GM21825 (cell line): ENCODE data around the gene DOP1A.

Experiments
- ATAC-seq: cut with Tn5 transposase; IDR thresholded peaks from one replicate; pipeline ENCODE4 v1.9.1; 2021; ENCODE audit warnings: mild to moderate bottlenecking, moderate library complexity; ENCODE audit not compliant: unreplicated experiment

Gene DOP1A

DNA sequence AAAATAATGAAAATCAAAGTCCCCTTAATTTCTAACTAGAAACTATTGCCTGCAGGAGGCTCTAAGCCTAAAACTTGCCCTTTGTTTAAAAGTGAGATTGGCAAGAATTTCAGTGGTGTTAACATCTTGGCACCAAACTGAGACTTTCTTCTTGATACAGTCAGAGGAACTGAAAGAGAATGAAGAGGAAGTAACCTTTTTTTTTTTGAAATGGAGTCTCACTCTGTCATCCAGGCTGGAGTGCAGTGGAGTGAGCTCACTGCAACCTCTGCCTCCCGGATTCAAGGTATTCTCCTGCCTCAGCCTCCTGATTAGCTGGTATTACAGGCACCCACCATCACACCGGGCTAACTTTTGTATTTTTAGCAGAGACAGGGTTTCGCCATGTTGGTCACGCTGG lies 3.6 kb downstream of the DOP1A start:
- peak; percentile 49 for ATAC-seq

- no peak for ATAC-seq
Measured at GRCh38 chr6:83071707-83072106, 4.2 kb downstream of the DOP1A start.

GRCh38 chr6:83072726-83073125 lies 5.3 kb downstream of the DOP1A start:
- no peak for ATAC-seq

DNA sequence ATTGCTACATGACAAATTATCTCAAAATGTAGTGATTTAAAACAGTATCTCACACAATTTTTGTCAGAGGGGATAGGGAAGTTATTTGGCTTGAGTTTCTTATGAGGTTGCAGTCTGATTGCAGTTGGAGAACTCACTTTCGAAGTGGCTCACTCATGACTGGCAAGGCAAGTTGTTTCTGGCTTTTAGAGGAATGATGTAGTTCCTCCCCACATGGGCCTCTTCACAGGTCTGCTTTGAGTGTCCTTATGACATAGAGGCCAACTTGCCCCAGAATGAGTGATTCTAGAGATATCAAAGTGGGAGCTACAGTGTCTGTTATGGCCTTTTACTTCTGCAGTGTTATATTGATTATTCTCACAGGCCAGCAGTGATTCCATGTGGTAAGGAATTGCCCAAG lies 6.1 kb downstream of the DOP1A start:
- no peak for ATAC-seq

GRCh38 chr6:83083476-83083875 lies 16.0 kb downstream of the DOP1A start:
- no peak for ATAC-seq

DNA sequence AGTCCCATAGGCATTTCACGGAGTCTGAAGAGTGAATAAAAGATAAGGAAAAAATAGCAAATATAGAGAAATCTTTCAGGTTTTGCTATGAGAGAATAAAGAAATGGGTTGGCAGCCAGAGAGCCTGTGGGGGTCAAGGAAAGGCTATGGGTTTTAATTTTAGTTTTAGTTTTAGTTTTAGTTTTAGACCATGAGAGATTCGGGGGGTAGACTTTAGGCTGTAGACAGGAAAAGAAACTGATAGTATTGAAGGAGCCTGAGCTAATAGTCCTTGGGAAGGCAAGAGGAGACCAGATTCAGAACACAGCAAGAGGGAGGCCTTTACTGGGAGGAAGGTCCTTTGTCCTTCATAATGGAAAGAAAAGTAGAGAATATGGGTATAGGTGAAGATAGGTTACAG lies 19.3 kb downstream of the DOP1A start:
- peak; percentile 98 for ATAC-seq

DNA sequence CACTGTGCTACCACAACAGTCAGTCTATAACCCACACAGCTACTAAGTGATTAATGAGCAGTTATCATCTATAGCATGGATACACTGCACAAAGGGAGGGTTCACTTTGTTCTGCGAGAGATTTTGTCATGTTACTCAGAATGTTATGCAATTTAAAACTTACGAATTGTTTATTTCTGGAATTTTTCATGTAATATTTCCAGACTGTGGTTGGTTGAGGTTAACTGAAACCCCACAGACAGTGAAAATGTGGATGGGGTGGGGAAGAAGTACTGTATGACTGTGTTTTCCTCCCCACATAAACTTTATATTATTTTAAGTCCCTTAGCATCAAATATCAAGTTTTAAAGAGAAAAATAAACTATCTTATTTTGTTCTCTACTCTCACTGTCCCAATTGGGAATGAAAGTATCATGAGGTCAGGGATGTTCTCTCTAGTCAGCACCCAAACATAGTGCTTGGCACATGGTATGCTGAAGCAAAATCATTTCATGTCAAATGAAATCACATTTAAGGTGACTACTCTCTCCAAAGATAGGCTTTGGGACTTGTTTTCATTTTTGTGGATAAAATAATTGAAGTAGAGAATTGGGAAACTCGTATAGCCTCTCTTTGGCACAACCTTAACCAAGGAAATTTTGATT lies 25.4 kb downstream of the DOP1A start:
- no peak for ATAC-seq

GRCh38 chr6:83096791-83097190 lies 29.3 kb downstream of the DOP1A start:
- no peak for ATAC-seq

DNA sequence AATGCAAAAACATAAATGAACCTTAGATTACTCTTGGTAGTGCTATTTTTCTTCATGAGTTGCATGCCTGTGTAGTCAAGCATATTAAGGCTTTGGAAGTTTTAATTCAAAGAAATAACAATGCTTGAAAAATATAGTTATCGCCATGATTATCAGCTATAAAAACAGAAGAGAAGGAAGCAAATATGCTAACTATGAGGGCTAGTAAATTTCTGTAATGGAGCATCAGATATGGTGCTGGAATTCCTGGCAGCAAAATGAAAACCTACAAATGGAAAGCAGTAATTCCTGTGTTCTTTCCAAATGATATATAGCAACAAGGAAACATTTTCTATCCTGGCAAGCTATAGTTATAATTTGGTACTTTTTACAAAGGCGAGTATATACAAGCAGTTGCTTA lies 29.7 kb downstream of the DOP1A start:
- no peak for ATAC-seq

GRCh38 chr6:83097675-83098074 lies 30.2 kb downstream of the DOP1A start:
- ATAC-seq: no peak

GRCh38 chr6:83098589-83098988 lies 31.1 kb downstream of the DOP1A start:
- no peak for ATAC-seq

- no peak for ATAC-seq
Measured at GRCh38 chr6:83108378-83108777, 40.9 kb downstream of the DOP1A start.

GRCh38 chr6:83113258-83113657 lies 45.8 kb downstream of the DOP1A start:
- no peak for ATAC-seq

DNA sequence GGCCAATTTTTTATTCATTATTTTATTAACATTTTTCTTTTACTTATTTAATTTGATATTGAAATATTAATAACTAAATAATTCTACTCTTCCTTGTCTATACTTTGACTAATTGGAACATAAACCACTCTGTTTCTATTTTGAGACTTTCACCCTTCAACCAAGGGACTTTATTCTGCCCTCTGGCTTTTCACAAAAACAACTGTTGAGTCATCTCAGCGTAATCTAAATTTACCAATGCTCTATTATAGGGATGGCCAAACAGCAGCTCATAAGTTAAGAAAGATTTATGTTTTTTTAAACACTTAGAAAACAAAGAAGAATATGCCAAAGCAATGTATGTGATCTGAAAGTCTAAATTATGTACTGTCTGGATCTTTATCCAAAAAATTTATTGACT lies 46.7 kb downstream of the DOP1A start:
- no peak for ATAC-seq

GRCh38 chr6:83117802-83118201 lies 50.3 kb downstream of the DOP1A start:
- no peak for ATAC-seq

- no peak for ATAC-seq
Measured at GRCh38 chr6:83119742-83120300, 52.4 kb downstream of the DOP1A start.

GRCh38 chr6:83124553-83124952 lies 57.1 kb downstream of the DOP1A start:
- no peak for ATAC-seq

- no peak for ATAC-seq
Measured at GRCh38 chr6:83125425-83125824, 58.0 kb downstream of the DOP1A start.

- no peak for ATAC-seq
Measured at GRCh38 chr6:83126223-83126622, 58.8 kb downstream of the DOP1A start.

- ATAC-seq: no peak
Measured at GRCh38 chr6:83126807-83127206, 59.3 kb downstream of the DOP1A start.

- ATAC-seq: no peak
Measured at GRCh38 chr6:83127258-83127657, 59.8 kb downstream of the DOP1A start.

- ATAC-seq: no peak
Measured at GRCh38 chr6:83127976-83128375, 60.5 kb downstream of the DOP1A start.

- no peak for ATAC-seq
Measured at GRCh38 chr6:83132121-83132520, 64.7 kb downstream of the DOP1A start.
